CD4-positive, alpha-beta T cell treated with Interleukin-2 at 100 ng/mL for 4 hours (primary cell): ENCODE measurements around the gene SNX20.
A peak's percentile ranks its signal among the peaks of the same experiment; 100 is the strongest.

Experiments
- DNase-seq: peaks from one replicate; pipeline ENCODE4 v3.0.0-alpha.2; 2020; ENCODE audit warnings: low spot score

Gene SNX20, protein sequence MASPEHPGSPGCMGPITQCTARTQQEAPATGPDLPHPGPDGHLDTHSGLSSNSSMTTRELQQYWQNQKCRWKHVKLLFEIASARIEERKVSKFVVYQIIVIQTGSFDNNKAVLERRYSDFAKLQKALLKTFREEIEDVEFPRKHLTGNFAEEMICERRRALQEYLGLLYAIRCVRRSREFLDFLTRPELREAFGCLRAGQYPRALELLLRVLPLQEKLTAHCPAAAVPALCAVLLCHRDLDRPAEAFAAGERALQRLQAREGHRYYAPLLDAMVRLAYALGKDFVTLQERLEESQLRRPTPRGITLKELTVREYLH

DNA sequence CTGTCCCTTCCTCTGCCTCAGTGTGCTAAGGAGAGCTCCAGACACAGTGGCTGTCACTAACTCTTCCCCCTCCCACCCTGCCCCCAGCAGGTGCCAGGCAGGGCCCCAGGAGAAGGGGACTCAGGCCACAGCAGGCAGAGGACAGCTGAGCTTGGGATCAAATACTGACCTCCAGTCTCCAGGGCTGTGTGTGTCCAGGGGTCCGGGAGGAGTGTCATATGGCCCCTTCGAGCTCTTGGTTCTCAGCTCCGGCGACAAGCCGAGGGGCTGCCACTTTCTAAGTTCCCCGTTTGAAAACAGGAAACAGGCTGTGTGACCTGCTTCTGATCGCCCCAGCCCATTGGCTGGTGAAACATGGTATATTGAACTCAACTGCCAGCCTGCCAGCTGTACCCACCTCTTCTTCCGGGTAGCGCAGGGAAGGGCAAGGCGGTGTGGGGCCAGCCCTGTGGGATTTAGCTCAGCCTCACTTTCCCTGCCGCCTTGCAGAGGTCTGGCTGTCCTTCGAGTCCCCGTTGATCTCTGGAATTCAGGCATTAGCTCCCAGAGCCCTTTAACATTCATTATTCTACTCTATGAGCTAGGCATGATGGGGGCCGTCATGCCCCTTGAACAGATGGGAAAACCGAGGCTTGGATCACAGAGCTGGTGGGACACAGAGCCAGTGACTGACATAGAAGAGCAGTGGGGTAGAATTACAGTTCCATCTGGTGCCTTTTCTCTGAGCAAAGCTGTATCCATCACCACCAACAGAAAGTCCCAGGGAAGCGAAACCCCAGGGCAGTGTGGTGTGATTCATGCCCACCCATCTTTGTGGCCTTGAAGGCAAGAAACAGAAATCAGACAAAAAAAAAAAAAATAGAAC is at the start of gene SNX20:
Gene SNX20, minus strand, starts transcription at position 292 of the 865 bp plus-strand sequence. CDS start 3,786 bp downstream, outside the sequence.
- peak; percentile 78 for DNase-seq

DNA sequence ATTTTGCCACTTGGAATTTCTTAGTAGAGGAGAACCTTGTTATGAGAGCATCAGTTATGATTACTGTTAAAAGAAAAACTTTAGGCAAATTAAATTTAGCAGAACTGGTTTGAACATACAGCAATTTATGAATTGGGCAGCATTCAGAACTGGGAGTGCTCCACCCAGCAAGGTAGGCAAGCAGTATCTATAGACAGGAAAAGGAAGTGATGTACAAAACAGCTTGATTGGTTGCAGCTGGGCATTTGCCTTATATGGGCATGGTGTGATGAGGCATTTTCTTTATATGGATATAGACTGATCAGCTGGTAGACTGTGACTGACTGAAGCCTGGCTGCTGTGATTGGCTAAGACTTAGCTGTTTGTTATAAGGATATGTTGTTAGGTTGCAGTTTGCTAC is 43.2 kb upstream of the SNX20 start:
- no peak for DNase-seq

DNA sequence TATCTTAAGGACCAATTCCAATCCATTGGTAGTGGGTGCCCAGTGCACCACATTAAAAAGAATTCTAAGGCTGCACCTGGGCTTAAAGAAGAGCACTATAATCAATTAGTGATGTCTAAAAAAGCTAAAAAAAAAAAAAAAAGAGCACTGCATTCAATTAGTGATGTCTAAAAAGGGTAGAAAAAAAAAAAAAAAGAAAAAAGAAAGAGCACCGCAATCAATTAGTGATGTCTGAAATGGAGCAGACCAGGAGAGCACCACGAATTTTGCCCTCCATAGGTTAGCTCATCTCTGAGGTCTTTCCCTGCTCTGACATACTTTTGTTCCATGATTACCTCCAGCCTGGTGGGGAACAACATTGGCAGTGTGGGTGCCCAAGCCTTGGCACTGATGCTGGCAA is 41.8 kb upstream of the SNX20 start:
- no peak for DNase-seq

DNA sequence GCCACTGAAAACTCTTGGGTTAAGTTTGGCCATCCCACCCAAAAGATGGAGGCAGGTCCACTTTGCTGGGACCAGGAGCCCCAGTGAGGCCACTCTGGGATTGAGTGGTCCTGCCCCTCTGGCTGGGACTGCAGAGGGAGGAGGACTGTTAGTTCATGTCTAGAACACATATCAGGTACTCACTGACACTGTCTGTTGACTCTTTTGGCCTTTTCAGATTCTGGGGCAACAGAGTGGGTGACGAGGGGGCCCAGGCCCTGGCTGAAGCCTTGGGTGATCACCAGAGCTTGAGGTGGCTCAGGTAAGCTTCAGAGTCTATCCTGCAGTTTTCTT is 41.3 kb upstream of the SNX20 start:
- DNase-seq, result no peak

DNA sequence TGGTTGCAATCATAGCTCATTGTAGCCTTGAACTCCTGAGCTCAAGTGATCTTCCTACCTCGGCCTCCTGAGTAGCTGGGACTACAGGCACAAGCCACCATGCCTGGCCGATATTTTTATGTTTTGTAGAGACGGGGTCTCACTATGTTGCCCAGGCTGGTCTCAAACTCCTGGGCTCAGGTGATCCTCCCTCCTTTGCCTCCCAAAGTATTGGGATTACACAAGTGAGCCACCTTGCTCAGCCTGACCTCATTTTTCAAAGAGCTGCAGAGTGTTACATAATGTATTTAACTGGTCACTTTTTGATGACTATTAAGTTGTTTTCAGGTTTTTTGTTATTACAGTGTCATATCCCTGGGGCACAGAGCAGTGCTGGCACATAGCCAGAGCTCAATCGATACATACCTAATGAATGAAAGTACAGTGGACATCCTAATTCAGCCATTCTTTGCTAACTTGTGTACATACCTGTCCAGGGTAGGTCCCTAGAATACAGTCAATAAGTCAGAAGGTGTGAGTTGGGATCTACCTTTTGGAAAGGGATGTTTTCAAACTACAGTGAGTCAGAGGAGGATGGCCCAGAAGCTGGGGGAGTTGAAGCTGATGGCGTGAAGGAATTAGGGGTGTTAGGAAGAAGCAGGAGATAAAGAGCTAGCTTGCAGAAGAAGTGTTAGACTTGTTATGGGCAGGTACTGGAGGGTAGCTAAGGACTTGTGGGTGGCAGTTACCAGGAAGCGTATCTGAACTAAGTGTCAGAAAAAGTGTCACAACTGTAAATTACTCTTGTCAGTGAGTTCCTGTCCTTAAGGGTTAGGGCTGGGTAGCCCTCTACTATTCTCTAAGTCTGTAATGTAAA is 40.7 kb upstream of the SNX20 start:
- DNase-seq, result peak; percentile 46

DNA sequence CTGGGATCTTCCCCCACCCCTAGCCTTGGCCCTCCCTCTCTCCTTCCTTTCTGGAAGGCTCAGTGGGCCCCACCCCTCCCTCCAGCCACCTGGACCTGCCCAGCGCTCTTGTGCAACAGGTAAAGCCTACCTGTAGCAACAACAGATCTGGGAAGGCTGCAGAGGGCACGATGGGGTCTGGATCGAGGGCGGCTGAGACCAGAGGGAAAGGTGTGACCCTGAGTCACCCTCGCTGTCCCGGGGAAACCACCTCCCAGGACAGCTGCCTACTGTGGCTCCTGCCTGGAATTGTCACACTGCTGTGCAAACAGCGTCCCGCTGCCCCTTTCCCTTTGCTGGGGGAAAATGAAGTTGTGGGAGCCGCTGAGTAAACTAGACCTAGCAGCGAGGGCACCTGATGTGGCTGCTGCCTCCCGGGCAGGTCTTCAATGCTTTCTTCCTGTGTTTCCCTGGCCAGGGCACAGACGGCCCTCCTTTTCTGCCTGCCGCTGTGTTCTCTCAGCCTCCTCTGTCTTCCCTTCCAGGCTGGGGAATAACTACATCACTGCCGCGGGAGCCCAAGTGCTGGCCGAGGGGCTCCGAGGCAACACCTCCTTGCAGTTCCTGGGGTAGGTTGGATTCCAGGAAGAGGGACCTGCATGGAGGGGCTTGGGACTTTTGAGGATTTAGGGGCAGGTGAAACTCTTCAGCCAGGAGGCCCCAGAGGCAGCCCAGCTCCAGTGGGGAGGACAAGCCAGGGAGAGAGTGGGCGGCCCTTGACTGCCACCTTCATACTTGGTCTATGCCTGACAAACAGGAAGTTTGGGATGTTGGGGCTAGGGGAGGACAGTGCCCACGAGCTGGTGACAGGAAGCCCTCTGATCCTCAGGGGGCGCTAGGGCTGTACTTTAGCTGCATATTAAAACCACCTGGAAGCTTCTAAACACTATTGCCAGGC is 38.6 kb upstream of the SNX20 start:
- no peak for DNase-seq

DNA sequence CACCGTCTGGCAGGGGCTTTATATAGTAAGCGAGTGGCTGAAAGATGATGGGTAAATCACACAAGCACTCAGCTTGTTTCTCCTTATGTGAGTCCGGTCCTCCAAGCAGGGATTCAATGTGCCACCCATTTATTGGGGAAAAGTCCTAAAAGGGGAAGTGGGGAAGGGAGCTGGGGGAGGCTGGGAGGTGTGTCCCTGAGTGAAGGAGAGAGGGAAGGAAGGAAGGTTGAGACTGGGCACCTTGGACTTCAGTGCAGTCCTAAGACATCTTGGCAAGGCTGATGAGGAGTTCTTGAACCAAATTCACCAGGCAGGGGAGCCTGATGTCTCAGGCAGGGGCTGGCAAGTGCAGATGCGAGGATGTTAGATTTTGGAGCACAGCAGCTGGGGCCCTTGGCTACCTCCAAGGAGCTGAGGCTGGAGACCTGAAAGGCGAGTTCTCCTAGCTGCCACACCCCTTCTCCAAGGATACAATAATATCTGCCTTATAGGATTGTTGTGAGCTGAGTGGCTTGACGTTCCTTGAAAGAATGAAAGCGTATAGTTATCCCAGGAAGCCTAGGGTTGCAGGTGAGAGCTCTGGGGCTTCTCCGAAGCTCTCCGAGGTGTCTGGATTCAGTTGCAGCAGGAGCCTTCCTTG is 37.8 kb upstream of the SNX20 start:
- DNase-seq, result no peak

DNA sequence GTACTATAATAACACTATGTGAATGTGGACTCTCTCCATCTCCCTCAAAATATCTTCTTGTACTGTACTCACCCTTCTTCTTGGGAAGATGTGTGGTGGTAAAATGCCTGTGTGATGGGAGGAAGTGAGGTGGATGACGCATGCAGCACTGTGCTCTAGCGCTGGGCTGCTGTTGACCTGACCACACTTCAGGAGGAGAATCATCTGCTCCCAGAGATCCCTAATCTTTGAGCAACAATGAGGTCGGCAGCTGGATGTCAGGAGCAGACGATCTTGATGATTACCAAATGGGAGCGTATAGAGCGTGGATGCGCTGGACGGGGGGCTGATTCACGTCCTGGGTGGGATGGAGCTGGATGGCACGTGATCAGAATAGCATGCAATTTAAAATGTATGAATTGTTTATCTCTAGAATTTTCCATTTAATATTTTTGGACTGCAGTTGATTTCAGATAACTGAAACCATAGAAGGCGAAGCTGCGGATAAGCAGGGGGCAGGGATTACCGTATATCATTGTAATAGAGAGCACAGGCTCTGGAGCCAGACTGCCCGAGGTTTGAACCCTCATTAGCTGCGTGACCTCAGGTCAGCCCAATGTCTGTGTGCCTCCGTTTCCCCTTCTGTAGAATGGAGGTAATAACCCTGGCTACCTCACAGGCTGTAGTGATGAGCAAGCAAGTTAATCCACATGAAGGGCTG is 37.1 kb upstream of the SNX20 start:
- DNase-seq, result no peak

DNA sequence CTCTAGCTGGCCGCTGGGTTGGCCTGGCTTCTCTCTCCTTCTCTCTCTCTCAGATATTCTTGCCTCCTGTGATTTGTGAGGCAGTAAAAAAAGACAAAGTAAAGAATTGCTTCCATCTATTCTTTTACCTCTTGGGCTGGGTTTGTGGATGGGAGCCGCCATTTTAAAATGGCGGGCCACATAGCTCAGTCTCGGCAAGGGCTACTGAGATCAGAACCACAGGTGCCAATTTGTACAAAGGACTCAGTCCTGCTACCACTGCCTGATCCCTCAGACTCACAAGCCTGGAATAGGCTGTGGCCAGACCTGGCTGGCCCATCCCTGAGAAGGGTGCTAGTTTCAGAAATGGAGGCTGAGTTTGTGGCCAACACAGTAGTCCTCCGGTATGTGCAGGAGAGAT is 36.4 kb upstream of the SNX20 start:
- no peak for DNase-seq

DNA sequence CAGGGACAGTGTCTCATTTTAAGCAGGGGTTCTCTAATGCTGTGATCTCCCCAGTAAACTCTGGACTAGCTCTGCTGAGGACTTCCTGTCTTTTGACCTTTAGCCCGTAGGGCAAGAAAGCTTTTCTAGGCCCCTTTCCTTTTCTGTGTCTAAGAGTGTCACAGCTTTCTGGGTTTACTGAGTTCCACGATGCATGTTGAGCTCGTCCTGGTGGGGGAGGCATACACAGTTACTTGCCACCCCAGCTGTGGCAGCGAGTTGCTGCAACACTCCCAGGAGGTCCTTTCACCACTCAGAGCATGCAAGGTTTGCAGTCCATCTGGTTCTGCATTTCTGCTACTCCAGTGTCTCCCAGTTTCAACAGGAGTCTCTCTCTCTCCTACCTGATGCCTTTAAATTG is 36.0 kb upstream of the SNX20 start:
- no peak for DNase-seq

DNA sequence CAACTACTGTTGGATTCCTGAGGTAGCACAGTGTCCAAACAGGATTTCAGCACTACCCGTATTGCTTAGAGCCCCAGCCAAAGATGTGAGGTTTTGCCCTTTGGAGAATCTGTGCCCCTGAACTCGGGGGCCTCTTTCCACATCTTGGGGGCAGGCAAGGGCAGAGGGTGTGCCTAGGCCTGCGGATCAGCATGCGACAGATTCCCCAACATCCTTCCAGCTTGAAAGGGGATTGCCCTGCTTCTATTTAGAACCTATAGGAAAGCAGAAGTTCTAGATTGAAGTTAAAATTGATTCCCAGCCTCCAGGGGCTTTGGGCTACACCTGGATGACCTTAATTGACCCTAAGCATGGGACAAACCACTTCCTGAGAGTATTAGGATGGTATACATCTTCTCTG is 31.8 kb upstream of the SNX20 start:
- no peak for DNase-seq

DNA sequence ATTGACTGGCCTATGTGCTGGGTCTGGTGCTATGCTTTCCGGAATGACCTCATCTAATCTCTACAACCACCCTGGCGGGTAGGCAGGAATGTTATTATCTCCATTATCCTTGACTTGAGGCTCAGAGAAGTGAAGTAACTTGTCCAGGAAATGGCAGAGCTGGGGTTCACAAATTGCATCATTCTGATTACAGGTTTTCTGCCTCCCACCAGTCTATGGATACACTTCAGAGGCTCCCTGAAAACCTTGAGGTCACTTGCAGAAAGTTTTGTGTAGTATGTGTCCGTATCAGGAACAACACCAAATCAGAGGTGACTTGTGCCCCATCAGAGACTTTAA is 31.4 kb upstream of the SNX20 start:
- no peak for DNase-seq

DNA sequence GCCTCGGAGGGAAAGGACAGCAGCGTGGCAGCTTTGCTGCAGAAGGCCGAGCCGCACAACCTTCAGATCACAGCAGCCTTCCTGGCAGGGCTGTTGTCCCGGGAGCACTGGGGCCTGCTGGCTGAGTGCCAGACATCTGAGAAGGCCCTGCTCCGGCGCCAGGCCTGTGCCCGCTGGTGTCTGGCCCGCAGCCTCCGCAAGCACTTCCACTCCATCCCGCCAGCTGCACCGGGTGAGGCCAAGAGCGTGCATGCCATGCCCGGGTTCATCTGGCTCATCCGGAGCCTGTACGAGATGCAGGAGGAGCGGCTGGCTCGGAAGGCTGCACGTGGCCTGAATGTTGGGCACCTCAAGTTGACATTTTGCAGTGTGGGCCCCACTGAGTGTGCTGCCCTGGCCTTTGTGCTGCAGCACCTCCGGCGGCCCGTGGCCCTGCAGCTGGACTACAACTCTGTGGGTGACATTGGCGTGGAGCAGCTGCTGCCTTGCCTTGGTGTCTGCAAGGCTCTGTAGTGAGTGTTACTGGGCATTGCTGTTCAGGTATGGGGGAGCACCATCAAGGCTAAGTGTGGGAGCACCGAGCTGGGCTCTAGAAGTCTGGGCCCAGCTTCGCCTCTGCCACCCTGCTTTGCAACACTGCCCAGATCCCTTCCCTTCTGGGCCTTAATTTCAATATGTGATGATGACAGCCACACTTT is 30.9 kb upstream of the SNX20 start:
- DNase-seq, result no peak

DNA sequence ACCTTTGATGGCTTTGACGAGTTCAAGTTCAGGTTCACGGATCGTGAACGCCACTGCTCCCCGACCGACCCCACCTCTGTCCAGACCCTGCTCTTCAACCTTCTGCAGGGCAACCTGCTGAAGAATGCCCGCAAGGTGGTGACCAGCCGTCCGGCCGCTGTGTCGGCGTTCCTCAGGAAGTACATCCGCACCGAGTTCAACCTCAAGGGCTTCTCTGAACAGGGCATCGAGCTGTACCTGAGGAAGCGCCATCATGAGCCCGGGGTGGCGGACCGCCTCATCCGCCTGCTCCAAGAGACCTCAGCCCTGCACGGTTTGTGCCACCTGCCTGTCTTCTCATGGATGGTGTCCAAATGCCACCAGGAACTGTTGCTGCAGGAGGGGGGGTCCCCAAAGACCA is 29.9 kb upstream of the SNX20 start:
- no peak for DNase-seq

DNA sequence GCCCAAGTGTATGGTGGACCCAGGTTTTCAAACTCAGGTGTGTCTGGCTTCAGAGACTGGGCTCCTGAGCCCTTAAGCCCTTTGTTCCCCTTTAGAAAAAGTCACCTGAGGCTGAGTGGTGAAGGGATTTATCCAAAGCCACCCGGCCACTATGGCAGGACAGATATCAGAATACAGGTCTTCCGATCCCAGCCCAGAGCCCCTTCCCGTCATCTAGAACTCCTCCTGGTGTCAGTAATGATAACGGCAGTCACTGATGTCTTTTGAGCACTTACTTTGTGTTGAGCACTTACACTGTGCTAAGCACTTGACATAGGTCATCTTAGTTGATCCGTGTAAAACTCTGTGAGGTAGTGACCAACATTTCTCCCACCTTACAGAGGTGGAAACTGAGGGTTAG is 28.9 kb upstream of the SNX20 start:
- no peak for DNase-seq

DNA sequence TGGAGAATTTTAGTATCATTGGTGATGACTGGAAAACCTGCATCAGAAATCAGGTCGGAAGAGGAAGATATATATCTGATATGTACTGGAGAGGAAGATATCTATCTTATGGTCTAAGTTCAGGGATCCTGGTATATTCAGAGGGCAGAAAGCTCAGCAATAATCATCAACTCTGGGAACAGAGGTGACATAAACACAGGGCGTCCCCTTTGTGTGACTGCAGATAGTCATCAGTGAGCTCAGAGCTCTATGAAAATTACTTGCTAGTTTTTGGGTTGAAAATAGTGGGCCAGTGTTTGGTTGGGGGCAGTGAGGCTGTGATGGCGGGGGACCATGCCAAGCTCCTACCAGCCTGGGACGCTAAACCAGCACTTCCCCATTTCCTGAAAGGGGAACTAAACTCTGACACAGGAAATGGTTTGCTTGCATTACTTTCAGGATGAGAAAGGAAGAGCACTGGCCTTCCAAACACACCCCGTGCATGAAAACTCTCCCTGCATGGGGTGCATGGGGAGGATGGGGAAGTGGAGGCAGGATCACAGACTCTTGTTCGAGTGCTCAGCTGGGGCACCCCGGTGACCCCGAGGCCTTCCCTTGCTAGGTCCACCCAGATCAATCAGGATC is 28.1 kb upstream of the SNX20 start:
- DNase-seq, result peak; percentile 19

DNA sequence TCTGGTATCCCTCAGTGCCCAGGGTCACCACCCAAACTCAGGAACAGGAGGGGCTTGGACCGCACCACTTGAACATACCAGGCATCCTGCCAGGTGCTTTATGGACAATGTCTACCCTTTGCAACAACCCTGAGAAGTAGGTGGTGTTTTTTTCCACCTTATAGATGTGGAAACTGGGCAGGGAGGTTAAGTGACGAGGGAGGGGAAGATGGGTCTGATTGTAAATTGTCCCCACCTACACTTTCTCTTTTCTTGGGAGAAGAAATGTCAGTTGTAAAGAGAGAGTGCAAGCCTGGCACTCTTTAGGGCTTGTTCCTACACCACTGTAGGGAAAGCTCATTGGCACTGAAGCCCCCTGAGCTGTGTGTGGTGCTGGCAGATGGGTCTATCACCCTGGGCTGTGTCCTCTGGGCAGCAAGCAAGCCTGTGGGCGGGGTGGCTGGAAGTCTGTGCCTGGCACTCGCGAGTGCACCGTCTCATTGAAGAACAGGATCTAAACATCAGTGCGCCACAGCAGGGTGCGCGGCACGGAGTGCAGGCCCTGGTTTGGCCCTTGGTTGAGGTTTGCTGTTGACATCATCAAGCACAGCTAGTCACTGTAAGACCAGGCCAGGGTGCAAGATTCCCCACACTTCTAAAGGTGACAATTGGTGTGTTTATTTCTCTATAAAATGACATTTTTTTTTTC is 27.4 kb upstream of the SNX20 start:
- peak; percentile 50 for DNase-seq

DNA sequence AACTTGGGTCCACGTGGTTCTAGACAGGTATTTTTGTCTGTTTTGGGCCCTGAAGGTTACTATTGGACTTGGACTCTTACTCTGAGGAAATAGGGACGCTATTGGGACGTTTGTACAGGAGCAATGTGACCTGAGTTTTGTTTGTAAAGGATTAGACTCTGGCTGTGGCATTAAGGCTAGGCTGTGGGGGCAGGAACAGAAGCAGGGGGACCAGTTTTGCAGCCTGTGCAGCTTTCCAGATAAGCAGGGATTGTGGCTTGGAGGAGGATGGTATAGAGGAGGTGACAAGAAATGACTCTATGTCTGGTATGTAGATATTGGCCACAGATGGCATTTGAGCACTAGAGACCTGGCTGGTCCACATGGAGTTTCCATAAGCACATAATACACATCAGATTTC is 25.1 kb upstream of the SNX20 start:
- DNase-seq, result no peak
